GM23338 (cell line): ENCODE results near the gene DCUN1D4. TPM values are rescaled to one million over a fixed set of nuclear protein-coding genes. Genes with fewer than 3 reads are reported as not detected.

ENCODE experiments used
- CREB1 ChIP-seq: fragments of 250-450 bp; sonication (Bioruptor Pico); IDR thresholded peaks from 2 replicates; pipeline ENCODE4 v1.5.0; 2020; ENCODE audit warnings: low read depth, mild to moderate bottlenecking, moderate library complexity
- ETS1 ChIP-seq: IDR thresholded peaks from 2 replicates; pipeline ENCODE4 v1.6.1; 2016; ENCODE audit warnings: antibody characterized with exemption
- JUNB ChIP-seq: IDR thresholded peaks from one replicate; pipeline ENCODE4 v1.6.1; 2016; ENCODE audit warnings: antibody characterized with exemption; ENCODE audit not compliant: unreplicated experiment
- REST ChIP-seq: IDR thresholded peaks from one replicate; pipeline ENCODE4 v1.6.1; 2018; ENCODE audit warnings: antibody characterized with exemption; ENCODE audit not compliant: unreplicated experiment
- STAT1 ChIP-seq: IDR thresholded peaks from one replicate; pipeline ENCODE4 v1.6.1; 2016; ENCODE audit warnings: antibody characterized with exemption; ENCODE audit not compliant: unreplicated experiment
- ZNF331 ChIP-seq: fragments of 250-450 bp; sonication (Bioruptor Pico); IDR thresholded peaks from 2 replicates; pipeline ENCODE4 v1.5.0; 2020; ENCODE audit warnings: low read depth, mild to moderate bottlenecking, moderate library complexity
- ZNF462 ChIP-seq: fragments of 250-450 bp; sonication (Bioruptor Pico); IDR thresholded peaks from 2 replicates; pipeline ENCODE4 v1.5.0; 2020; ENCODE audit warnings: mild to moderate bottlenecking, moderate library complexity
- polyA plus RNA-seq: library from polyadenylated mRNA; unstranded; fragments of >200 nt; fragmentation: Nextera tagmentation; extraction: Ambion mirVana; gene quantifications from 2 replicates; pipeline ENCODE4 v1.2.1, GENCODE V29; 2016
- total RNA-seq: library from RNA; depleted of rRNA; stranded (reverse); fragments of >200 nt; shearing (Covaris generic); gene quantifications from 2 replicates; pipeline ENCODE4 v1.2.3, GENCODE V29; 2014

Gene DCUN1D4
- total and polyA plus RNA-seq, 2 experiments from 2014 or later: 26.1 to 54.8 TPM

GRCh38 chr4:51943221-51943620, 100.3 kb downstream of the DCUN1D4 start (continued):
- TF ChIP-seq ZNF462 (CRISPR knock-in tag): no peak
- no peak for TF ChIP-seq STAT1
- no peak for TF ChIP-seq ETS1
- TF ChIP-seq CREB1 (CRISPR knock-in tag): no peak
- no peak for TF ChIP-seq REST
- TF ChIP-seq ZNF331: no peak
- no peak for TF ChIP-seq JUNB
